Mesenchymal stem cell (in vitro differentiated cells and primary cell): ENCODE measurements around the gene HSD17B14. TPM values are rescaled to one million over a fixed set of nuclear protein-coding genes. Genes with fewer than 3 reads are reported as not detected.

Source experiments
- DNase-seq: peaks from one replicate; pipeline ENCODE4 v3.0.0-alpha.2; 2013
- H2AFZ ChIP-seq: one replicate; pipeline ENCODE4 v1.6.1; 2013; ENCODE audit warnings: low read depth, mild to moderate bottlenecking, control low read depth, inconsistent platforms, low read length, moderate library complexity
- H2AK5ac ChIP-seq: 2 replicates; pipeline ENCODE4 v1.6.1; 2013; ENCODE audit warnings: low read length, moderate library complexity, mild to moderate bottlenecking, inconsistent platforms; ENCODE audit not compliant: severe bottlenecking
- H2BK120ac ChIP-seq: one replicate; pipeline ENCODE4 v1.6.1; 2013; ENCODE audit warnings: low read depth, mild to moderate bottlenecking, inconsistent platforms, low read length, moderate library complexity
- H2BK12ac ChIP-seq, 2 experiments: one replicate each; pipeline ENCODE4 v1.6.1; 2013; ENCODE audit warnings: inconsistent platforms in 2 of 2, low read length in 2 of 2, mild to moderate bottlenecking in 2 of 2, moderate library complexity in 2 of 2, control low read depth in 1 of 2
- H2BK15ac ChIP-seq: one replicate; pipeline ENCODE4 v1.6.1; 2013; ENCODE audit warnings: mild to moderate bottlenecking, low read depth, inconsistent platforms; ENCODE audit not compliant: poor library complexity, severe bottlenecking
- H2BK5ac ChIP-seq: 2 replicates; pipeline ENCODE4 v1.6.1; 2013; ENCODE audit warnings: low read depth, mild to moderate bottlenecking, low read length, control low read depth, inconsistent platforms; ENCODE audit not compliant: poor library complexity, severe bottlenecking
- H3K14ac ChIP-seq, 2 experiments: one replicate each; pipeline ENCODE4 v1.6.1; 2013; ENCODE audit warnings: inconsistent platforms in 2 of 2, low read length in 2 of 2, control low read depth in 1 of 2, mild to moderate bottlenecking in 1 of 2, moderate library complexity in 1 of 2
- H3K18ac ChIP-seq, 2 experiments: one replicate each; pipeline ENCODE4 v1.6.1; 2013; ENCODE audit warnings: inconsistent platforms in 2 of 2, low read length in 2 of 2, control low read depth in 1 of 2, low read depth in 1 of 2, mild to moderate bottlenecking in 1 of 2
- H3K23ac ChIP-seq, 2 experiments: one replicate each; pipeline ENCODE4 v1.6.1; 2013; ENCODE audit warnings: inconsistent platforms in 2 of 2, low read length in 2 of 2, mild to moderate bottlenecking in 2 of 2, moderate library complexity in 2 of 2, control low read depth in 1 of 2
- H3K27ac ChIP-seq: 2 replicates; pipeline ENCODE4 v1.5.1; 2013; ENCODE audit warnings: mild to moderate bottlenecking, moderate library complexity, low read length, control low read depth, inconsistent platforms; ENCODE audit not compliant: poor library complexity, severe bottlenecking
- H3K27me3 ChIP-seq, 2 experiments: 2 replicates each; pipeline versions ENCODE4 v1.6.1 to v1.7.0; 2013; ENCODE audit warnings: low read length in 2 of 2, mild to moderate bottlenecking in 2 of 2, moderate library complexity in 2 of 2, control low read depth in 1 of 2, inconsistent platforms in 1 of 2; ENCODE audit not compliant: control insufficient read depth in 1 of 2, insufficient read depth in 1 of 2
- H3K36me3 ChIP-seq, 2 experiments: 2 replicates each; pipeline versions ENCODE4 v1.6.1 to v1.7.0; 2013; ENCODE audit warnings: low read length in 2 of 2, control low read depth in 1 of 2, inconsistent platforms in 1 of 2, low read depth in 1 of 2, mild to moderate bottlenecking in 1 of 2; ENCODE audit not compliant: insufficient read depth in 2 of 2, control insufficient read depth in 1 of 2
- H3K4ac ChIP-seq, 2 experiments: one replicate each; pipeline ENCODE4 v1.6.1; 2013; ENCODE audit warnings: inconsistent platforms in 2 of 2, low read length in 2 of 2, mild to moderate bottlenecking in 2 of 2, moderate library complexity in 2 of 2, control low read depth in 1 of 2, low read depth in 1 of 2
- H3K4me1 ChIP-seq: 2 replicates; pipeline ENCODE4 v1.6.1; 2013; ENCODE audit warnings: low read depth, low read length, control low read depth; ENCODE audit not compliant: control insufficient read depth, insufficient read depth
- H3K4me2 ChIP-seq: 2 replicates; pipeline ENCODE4 v1.6.1; 2013; ENCODE audit warnings: low read length, mild to moderate bottlenecking, inconsistent platforms; ENCODE audit not compliant: poor library complexity, severe bottlenecking
- H3K4me3 ChIP-seq, 2 experiments: 2 replicates each; pipeline versions ENCODE4 v1.5.1 to v1.7.0; 2013; ENCODE audit warnings: low read length in 2 of 2, mild to moderate bottlenecking in 2 of 2, control low read depth in 1 of 2, low read depth in 1 of 2; ENCODE audit not compliant: insufficient read depth in 1 of 2
- H3K79me1 ChIP-seq: replicated peaks from 2 replicates; pipeline ENCODE4 v1.6.1; 2013; ENCODE audit warnings: mild to moderate bottlenecking, control low read depth, low read length, inconsistent platforms; ENCODE audit not compliant: poor library complexity, severe bottlenecking
- H3K9ac ChIP-seq: 2 replicates; pipeline ENCODE4 v1.7.0; 2013; ENCODE audit warnings: mild to moderate bottlenecking, low read length, moderate library complexity
- H3K9me3 ChIP-seq: 2 replicates; pipeline ENCODE4 v1.7.0; 2013; ENCODE audit warnings: mild to moderate bottlenecking, low read length; ENCODE audit not compliant: control insufficient read depth
- H4K8ac ChIP-seq: one replicate; pipeline ENCODE4 v1.6.1; 2013; ENCODE audit warnings: inconsistent platforms, mild to moderate bottlenecking, low read length, moderate library complexity
- H4K91ac ChIP-seq: one replicate; pipeline ENCODE4 v1.6.1; 2013; ENCODE audit warnings: mild to moderate bottlenecking, low read length, inconsistent platforms
- whole genome bisulfite sequencing: methylation state at CpG from one replicate; pipeline ENCODE4 v1.1.7; 2013; ENCODE audit warnings: mixed read lengths; 5-methylcytosine and 5-hydroxymethylcytosine counted together
- polyA plus RNA-seq, 2 experiments: library from polyadenylated mRNA; stranded (reverse); fragments of 200-250 nt; gene quantifications; one replicate each; pipeline ENCODE4 v1.2.3, GENCODE V29; 2013

Gene HSD17B14
- polyA plus RNA-seq (2013, experiment 1 of 2) = 45.5 TPM
- polyA plus RNA-seq (2013, experiment 2 of 2) = 46.0 TPM

GRCh38 chr19:48836089-48837017, at the start of gene HSD17B14:
TSS of gene HSD17B14 (minus strand) at chr19:48836491. CDS start at chr19:48836411, 80 bp downstream.
- peak within 1 kb of the TSS in 1 of 2 experiments; percentile 96 for H3K23ac ChIP-seq

GRCh38 chr19:48883726-48884125, 47.4 kb upstream of the HSD17B14 start:
- Histone ChIP-seq H2BK15ac (no peak overlapping the region), H3K9me3 (no peaks in the 10 kb centered on the region), H3K36me3 (peaks cover 4 to 13% of the 10 kb centered on the region in 2 experiments), H2BK5ac (no peak overlapping the region), H3K23ac (no peak overlapping the region), H3K79me1 (peaks cover 4% of the 10 kb centered on the region), H3K4me1 (no peaks in the 10 kb centered on the region), H4K91ac (no peak overlapping the region), H3K27me3 (no peaks in the 10 kb centered on the region), H3K4ac (no peak overlapping the region), H2BK120ac (no peak overlapping the region), H3K27ac (no peak overlapping the region), H3K4me3 (no peak overlapping the region), H2BK12ac (no peak overlapping the region), H2AFZ (no peak overlapping the region), H3K9ac (no peak overlapping the region), H3K4me2 (no peak overlapping the region), H3K18ac (no peak overlapping the region), H2AK5ac (no peak overlapping the region), H4K8ac (no peak overlapping the region), H3K14ac (no peak overlapping the region)
- 100% methylated on average over 6 of the region's 7 CpGs for WGBS
- peak; percentile 50 for DNase-seq

More at GRCh38 chr19:48836089-48837017, at the start of gene HSD17B14:
- Histone ChIP-seq H2AK5ac (peak within 1 kb of the TSS; percentile 72), H2BK120ac (peak within 1 kb of the TSS; percentile 64), H3K14ac (peak within 1 kb of the TSS in 1 of 2 experiments; percentile 68), H3K27ac (peak within 1 kb of the TSS; percentile 96), H3K4ac (peak within 1 kb of the TSS; percentile 87 to 98), H2BK15ac (peak within 1 kb of the TSS; percentile 86), H2AFZ (peak within 1 kb of the TSS; percentile 81), H2BK5ac (peak within 1 kb of the TSS; percentile 93), H3K36me3 (peaks cover 32 to 35% of the 10 kb centered on the region in 2 experiments), H4K8ac (peak within 1 kb of the TSS; percentile 91), H3K4me2 (peak within 1 kb of the TSS; percentile 97), H4K91ac (peak within 1 kb of the TSS; percentile 98), H3K4me3 (peak within 1 kb of the TSS; percentile 75 to 80), H3K4me1 (peaks cover 11% of the 10 kb centered on the region), H3K9me3 (no peaks in the 10 kb centered on the region), H3K79me1 (peaks cover 11% of the 10 kb centered on the region), H2BK12ac (peak within 1 kb of the TSS; percentile 61 to 91), H3K18ac (peak within 1 kb of the TSS; percentile 86 to 100), H3K27me3 (no peaks in the 10 kb centered on the region), H3K9ac (peak within 1 kb of the TSS; percentile 92)
- DNase-seq = peak; percentile 90
- 2% methylated on average over 35 of the region's 35 CpGs for WGBS

- Histone ChIP-seq H3K4me1 (no peaks in the 10 kb centered on the region), H4K8ac (no peak overlapping the region), H2AK5ac (no peak overlapping the region), H2BK15ac (no peak overlapping the region), H2BK12ac (no peak overlapping the region), H3K9me3 (no peaks in the 10 kb centered on the region), H3K4me2 (no peak overlapping the region), H2BK120ac (no peak overlapping the region), H3K9ac (no peak overlapping the region), H4K91ac (no peak overlapping the region), H3K14ac (no peak overlapping the region), H3K4ac (no peak overlapping the region), H3K79me1 (peaks cover 13% of the 10 kb centered on the region), H3K36me3 (peaks cover 18 to 30% of the 10 kb centered on the region in 2 experiments), H3K4me3 (no peak overlapping the region), H3K27me3 (no peaks in the 10 kb centered on the region), H3K18ac (no peak overlapping the region), H2AFZ (no peak overlapping the region), H3K27ac (no peak overlapping the region), H3K23ac (no peak overlapping the region), H2BK5ac (no peak overlapping the region)
- 82% methylated on average over 30 of the region's 30 CpGs for WGBS
- peak; percentile 71 for DNase-seq
Measured at GRCh38 chr19:48881741-48882657, 45.7 kb upstream of the HSD17B14 start.
